GM10266 (cell line): ENCODE data around the gene GXYLT1.

Source experiments
- DNase-seq: peaks from one replicate; pipeline ENCODE4 v3.0.0; 2012; ENCODE audit errors: extremely low spot score
- TF ChIP-seq, protein P1 (sequence below): IDR thresholded peaks from 2 replicates; pipeline ENCODE4 v1.5.1; 2012; ENCODE audit warnings: mild to moderate bottlenecking, low read depth; ENCODE audit not compliant: control insufficient read depth, insufficient read depth; ENCODE audit errors: missing control alignments

The GXYLT1 gene

DNA sequence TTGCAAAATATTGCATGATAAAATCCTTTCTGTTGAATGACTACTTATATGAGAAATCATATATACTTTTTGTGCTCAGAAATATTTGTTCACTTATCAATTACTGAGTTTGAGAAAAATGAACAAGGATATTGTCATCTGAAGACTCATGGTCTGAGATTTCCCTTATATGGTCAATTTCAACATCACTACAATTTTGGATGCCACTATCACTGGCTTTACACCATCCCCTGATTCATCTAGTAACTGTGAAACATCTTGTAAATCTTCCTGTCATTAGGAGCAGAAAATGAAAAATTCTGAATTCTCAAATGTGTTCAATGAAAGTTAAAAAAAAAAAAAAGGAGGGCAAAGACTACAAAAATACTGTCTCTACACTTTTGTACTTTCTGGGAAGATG is 21.8 kb upstream of the GXYLT1 start:
- TF ChIP-seq, protein P1, sequence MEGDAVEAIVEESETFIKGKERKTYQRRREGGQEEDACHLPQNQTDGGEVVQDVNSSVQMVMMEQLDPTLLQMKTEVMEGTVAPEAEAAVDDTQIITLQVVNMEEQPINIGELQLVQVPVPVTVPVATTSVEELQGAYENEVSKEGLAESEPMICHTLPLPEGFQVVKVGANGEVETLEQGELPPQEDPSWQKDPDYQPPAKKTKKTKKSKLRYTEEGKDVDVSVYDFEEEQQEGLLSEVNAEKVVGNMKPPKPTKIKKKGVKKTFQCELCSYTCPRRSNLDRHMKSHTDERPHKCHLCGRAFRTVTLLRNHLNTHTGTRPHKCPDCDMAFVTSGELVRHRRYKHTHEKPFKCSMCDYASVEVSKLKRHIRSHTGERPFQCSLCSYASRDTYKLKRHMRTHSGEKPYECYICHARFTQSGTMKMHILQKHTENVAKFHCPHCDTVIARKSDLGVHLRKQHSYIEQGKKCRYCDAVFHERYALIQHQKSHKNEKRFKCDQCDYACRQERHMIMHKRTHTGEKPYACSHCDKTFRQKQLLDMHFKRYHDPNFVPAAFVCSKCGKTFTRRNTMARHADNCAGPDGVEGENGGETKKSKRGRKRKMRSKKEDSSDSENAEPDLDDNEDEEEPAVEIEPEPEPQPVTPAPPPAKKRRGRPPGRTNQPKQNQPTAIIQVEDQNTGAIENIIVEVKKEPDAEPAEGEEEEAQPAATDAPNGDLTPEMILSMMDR: no peak
- DNase-seq: no peak

DNA sequence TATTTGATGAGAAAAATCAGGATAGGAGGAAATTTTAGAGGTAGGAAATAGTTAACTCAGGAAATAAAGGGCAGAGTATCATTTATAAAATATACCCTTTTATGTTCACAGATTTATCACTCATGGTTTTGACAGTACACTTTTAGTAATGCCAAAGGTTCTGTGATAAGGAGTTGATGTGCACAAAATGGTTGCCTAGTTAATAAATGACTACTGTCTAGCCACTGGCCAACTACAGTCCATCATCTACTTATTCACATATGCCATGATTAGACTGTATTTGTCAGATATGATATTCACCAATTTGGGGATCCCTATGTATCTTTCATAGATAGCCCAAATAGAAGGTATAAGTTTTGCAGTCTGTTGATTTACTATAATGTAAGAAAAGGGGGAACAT is 19.2 kb upstream of the GXYLT1 start:
- no peak for DNase-seq
- TF ChIP-seq, protein P1: no peak

DNA sequence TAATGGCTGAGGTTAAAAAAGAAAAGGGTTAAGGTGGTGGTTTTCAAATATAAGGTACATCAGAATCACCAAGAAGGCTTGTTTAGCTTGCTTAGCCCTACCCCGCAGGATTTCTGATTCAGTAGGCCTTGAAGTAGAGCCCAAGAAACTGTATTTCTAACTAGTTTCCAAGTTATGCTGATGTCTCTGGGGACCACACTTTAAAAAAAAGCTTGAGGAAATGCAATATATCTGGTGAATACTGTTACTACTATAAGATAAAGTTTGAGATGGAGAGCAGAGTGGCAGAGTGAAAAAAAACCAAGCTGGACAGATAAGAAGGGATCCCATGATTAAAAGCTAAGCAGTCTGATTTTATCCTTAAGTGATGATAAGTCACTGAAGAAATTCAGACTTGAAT is 18.3 kb upstream of the GXYLT1 start:
- TF ChIP-seq, protein P1: no peak

DNA sequence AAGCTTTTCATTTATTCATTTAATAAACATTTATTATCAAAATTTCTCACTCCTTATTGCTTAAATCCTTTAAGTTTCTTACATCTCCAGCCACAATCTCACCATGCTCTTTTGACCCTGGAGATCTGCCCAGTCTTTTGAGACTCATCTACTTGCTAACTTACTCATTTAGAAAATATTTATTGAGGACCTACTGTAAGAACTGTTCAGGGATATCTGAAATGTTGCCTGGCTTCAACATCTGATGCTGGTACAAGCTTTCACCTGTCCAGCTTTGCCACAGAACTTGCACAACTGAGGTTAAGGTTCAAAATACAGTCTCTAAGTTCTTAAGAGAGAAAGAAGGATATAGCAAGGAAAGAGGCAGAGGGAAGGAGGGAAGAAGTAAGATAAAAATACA is 17.5 kb upstream of the GXYLT1 start:
- DNase-seq: no peak
- TF ChIP-seq, protein P1: no peak

More for the DNA sequence above, 18.3 kb upstream of the GXYLT1 start:
- no peak for DNase-seq

DNA sequence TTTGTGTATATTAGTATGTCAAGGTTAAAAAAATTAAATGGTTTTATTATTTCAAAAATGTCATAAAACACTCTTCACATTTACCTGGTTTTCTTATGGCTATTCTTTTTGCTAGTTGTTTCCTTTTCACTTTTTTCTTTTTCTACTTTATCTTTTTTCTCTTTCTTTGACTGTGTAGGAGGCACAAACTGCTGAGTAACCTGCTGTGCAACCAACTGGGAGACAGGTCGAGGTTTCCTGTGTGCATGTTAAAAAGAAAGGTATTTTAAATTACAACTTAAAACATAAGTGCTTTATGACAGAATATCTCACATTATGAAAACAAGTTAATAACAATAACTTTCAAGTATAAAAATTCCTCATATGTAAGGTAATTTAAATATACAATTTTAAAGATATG is 16.9 kb upstream of the GXYLT1 start:
- DNase-seq: no peak
- TF ChIP-seq, protein P1: no peak

DNA sequence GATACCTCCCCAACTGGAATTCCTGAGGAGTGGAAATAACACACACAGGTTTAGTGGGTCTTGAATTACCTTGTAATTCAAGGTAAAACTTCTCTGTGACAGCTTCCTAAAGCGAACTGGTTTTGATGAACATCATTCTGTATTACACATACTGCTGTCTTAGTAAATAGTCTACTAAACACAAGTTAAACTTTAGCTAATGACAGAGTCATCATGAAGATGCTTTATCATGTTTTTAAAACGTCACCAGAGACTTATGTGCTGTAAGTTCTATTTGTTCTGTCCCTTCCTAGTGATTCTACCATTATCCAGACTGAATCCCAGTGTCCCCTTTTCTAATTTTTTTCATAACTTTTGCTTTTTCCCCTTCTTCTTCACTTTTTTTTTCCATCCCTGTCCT is 11.6 kb upstream of the GXYLT1 start:
- TF ChIP-seq, protein P1: no peak
- no peak for DNase-seq

DNA sequence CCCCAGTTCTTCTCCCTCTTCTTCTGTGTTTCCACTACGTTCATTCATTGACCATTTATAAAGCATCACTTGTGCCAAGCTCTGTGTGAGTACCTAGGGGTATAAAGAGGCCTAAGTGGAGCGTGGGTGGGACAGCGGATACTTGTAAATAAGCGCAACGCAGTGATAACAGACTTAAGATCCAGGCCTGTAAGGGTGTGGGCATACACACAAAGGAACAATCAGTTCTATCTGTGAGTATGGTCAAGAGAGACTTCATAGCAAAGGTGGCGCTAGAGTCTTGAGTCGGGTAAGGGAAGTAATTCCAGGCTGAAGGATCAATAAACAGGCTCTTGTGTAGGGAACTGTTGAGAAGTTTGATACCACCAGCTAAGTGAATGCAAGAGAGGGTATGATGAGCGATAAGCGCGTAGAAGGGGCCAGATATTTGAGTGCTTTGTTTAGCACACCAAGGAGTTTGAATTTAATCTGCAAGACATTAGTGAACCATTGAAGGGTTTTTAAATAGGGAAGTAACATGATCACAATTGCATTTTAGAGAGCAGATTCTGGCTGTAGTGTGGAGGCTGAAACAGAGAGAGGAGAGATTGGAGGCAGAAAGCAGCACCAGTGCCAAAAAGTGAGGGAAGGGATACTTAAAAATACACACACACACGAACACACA is 1.0 kb upstream of the GXYLT1 start:
- no peak for DNase-seq
- TF ChIP-seq, protein P1: no peak
